HG03342 (cell line): Measurements from ENCODE around the gene MFSD6.
A peak's percentile ranks its signal among the peaks of the same experiment; 100 is the strongest.
"Not testable (repeated sequence)": the region's sequence is repeated elsewhere in the genome, so short reads cannot be mapped to it uniquely, and the experiment has no call there.

Source experiments
- ATAC-seq: cut with Tn5 transposase; IDR thresholded peaks from one replicate; pipeline ENCODE4 v1.9.1; 2021; ENCODE audit warnings: mild to moderate bottlenecking, moderate library complexity; ENCODE audit not compliant: unreplicated experiment

The MFSD6 gene

GRCh38 chr2:190460487-190460886 lies 52.3 kb downstream of the MFSD6 start:
- no peak for ATAC-seq

GRCh38 chr2:190462181-190462580 lies 54.0 kb downstream of the MFSD6 start:
- ATAC-seq: no peak

DNA sequence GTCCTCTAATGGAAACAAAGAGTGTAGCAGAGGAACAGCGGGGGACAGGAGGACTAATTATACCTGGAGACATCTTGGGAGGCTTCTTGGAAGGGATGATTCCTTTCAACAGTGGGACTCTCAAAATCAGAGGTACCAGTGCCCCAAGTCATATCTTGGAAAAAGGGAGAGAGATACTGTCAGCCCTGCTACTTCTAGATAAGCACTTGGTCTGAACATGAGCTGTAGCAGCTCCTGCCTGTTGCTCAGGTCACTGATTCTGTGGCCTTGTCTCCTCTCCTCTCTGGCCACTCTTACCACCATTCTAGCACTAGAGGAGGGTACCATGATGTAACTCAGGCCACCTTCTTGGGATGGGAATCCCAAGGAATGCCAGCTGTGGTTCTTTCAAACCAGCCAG lies 54.5 kb downstream of the MFSD6 start:
- ATAC-seq: no peak

GRCh38 chr2:190465060-190465459 lies 56.9 kb downstream of the MFSD6 start:
- ATAC-seq: no peak

GRCh38 chr2:190466819-190467446 lies 58.8 kb downstream of the MFSD6 start:
- no peak for ATAC-seq

DNA sequence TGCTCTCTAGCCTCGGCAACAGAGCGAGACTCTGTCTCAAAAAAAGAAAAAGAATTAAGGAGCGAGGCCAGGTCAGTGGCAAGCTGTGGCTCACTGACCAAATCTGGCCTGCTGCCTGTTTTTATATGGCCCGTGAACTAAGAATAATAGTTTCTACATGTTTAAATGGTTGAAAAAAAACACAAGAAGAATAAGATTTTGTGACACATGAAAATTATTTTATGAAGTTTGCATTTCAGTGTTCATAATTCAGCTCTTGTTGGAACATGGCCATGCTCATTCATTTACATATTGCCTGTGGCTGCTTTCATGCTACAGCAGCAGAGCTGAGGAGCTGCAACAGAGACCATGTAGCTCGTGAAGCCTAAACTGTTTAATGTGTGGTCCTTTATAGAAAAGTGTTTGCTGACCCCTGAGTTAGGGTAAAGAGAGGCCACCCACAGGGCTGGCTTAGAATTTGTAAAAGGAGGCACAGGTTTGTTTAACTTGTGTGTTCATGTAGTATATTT lies 59.5 kb downstream of the MFSD6 start:
- no peak for ATAC-seq

GRCh38 chr2:190468354-190468753 lies 60.2 kb downstream of the MFSD6 start:
- ATAC-seq: not testable (repeated sequence)

GRCh38 chr2:190468814-190469569 lies 60.8 kb downstream of the MFSD6 start:
- peak; percentile 66 for ATAC-seq

DNA sequence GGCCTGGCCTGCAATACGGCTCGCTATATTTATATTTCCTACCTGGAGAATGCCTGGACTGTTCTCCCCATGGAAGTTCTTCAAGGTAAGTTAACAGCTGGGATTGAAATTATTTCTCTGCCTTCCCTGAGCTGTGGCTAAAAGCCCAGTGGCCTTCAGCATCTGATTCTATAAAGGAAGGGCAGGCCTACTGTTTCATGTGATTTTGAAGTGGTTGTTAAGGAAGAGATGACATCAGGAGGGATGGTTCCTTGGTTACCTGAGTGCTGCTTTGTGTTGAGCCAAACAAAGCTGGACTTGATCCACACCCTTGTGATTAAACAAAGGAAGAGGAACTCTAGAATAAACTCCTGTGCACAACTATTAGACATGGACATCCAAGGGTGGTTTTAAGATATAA lies 61.6 kb downstream of the MFSD6 start:
- no peak for ATAC-seq

DNA sequence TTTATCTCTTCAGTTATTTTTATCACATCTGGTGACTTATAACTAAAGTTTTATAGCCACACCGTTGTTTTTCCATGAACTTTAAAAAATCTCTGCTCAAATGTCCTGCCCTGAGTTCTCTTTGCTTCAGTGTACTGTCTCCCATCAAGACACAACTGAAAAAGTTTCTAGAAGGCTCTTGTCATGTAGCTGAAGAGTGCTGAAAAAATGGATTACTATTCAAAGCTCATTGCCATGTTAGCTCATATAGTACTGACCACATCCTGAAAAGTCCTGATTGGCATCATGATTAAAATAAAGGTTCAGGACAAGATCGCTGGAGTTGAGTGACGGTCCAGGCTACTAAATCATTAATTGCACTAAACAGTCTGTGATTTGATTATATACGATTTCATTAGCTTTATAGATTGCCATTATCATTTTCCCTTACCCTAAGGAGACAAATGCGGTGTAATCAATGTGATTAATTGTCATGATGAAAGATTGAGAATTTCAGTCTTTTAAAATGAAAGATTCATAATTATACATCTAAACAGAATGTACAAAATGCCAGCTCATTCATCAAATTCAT lies 62.2 kb downstream of the MFSD6 start:
- no peak for ATAC-seq

- ATAC-seq: no peak
Observed at GRCh38 chr2:190477661-190478454, 69.7 kb downstream of the MFSD6 start.

- no peak for ATAC-seq
Observed at GRCh38 chr2:190478572-190479195, 70.5 kb downstream of the MFSD6 start.

GRCh38 chr2:190481339-190481738 lies 73.2 kb downstream of the MFSD6 start:
- no peak for ATAC-seq

GRCh38 chr2:190482451-190482850 lies 74.3 kb downstream of the MFSD6 start:
- no peak for ATAC-seq

- ATAC-seq: no peak
Observed at GRCh38 chr2:190486037-190486623, 78.0 kb downstream of the MFSD6 start.

- ATAC-seq: no peak
Observed at GRCh38 chr2:190488516-190489233, 80.5 kb downstream of the MFSD6 start.

DNA sequence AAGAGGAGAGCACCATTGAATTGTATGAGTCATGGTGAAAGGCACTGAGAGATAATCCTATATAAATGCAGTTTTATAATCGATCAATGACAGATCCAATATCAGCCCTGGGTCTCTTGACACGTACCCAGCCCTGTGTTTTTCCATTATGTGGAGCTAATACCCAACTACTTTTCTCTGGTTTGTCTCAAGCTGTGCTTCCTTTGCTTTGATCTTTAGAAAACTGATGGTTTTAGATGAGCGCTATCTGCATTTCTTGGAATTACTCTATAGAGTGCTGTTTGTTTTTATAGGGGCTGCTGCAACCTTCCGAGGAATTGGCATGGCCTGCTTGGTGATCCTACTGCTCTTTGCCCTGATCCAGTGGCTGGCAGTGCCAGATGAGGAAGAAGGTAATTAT lies 81.3 kb downstream of the MFSD6 start:
- no peak for ATAC-seq

- ATAC-seq: no peak
Observed at GRCh38 chr2:190490502-190490901, 82.3 kb downstream of the MFSD6 start.

- no peak for ATAC-seq
Observed at GRCh38 chr2:190493095-190493494, 84.9 kb downstream of the MFSD6 start.
